HepG2 (cell line): ENCODE measurements around the gene IFIT5. TPM values are rescaled to one million over a fixed set of nuclear protein-coding genes. Genes with fewer than 3 reads are reported as not detected.

Experiments
- ATAC-seq: fragments of 200-7000 bp; cut with Tn5 transposase; 3 replicates; pipeline ENCODE4 v1.9.1; 2020; ENCODE audit warnings: mild to moderate bottlenecking, moderate library complexity
- BruUV-seq: library from RNA; stranded (reverse); fragments of 400-500 nt; replicated peaks from 2 replicates; lab custom pipeline; 2021; lab: Mats Ljungman, UMichigan
- CTCF ChIA-PET: fragments of 300-600 bp; formaldehyde crosslinking; extraction: SDS; loops from one replicate; lab custom pipeline; 2021; ENCODE audit warnings: low total read pairs, inconsistent platforms, low intra/inter-chr PET ratio; lab: Yijun Ruan, JAX
- POLR2A ChIA-PET: fragments of 350-600 bp; sonication (Branson Sonifier 250); formaldehyde crosslinking; loops from one replicate; lab custom pipeline; 2020; ENCODE audit warnings: antibody characterized with exemption, inconsistent platforms; lab: Yijun Ruan, JAX
- DNase-seq: peaks from one replicate; pipeline ENCODE4 v3.0.0-alpha.2; 2015; ENCODE audit warnings: low spot score
- FAIRE-seq: peaks from 3 replicates; lab custom pipeline; 2011; peaks lifted over from hg19 to GRCh38; lab: Jason Lieb, UNC
- H2AFZ ChIP-seq: one replicate; pipeline ENCODE4 v1.6.1; 2011; ENCODE audit warnings: low read length, inconsistent platforms
- H3K27ac ChIP-seq: fragments of 300-600 bp; 3 replicates; pipeline ENCODE4 v1.8.0; 2011; ENCODE audit warnings: mixed run types, mild to moderate bottlenecking, mixed read lengths, low read length, inconsistent platforms; ENCODE audit not compliant: insufficient read depth; ENCODE audit errors: extremely low read length
- H3K27me3 ChIP-seq, 2 experiments: fragments of 200-600 bp in 1 of 2; 2 replicates in 1 of 2; 3 replicates in 1 of 2; pipeline versions ENCODE4 v1.6.0 to v1.8.0; 2011; ENCODE audit warnings: low read length in 2 of 2, mild to moderate bottlenecking in 2 of 2, moderate library complexity in 2 of 2, inconsistent platforms in 1 of 2; ENCODE audit not compliant: insufficient read depth in 2 of 2, control insufficient read depth in 1 of 2
- H3K36me3 ChIP-seq, 2 experiments: fragments of 200-600 bp in 1 of 2; replicated peaks in 1 of 2; 2 replicates in 1 of 2; 3 replicates in 1 of 2; pipeline versions ENCODE4 v1.5.1 to v1.8.0; 2011; ENCODE audit warnings: low read length in 2 of 2, inconsistent platforms in 1 of 2; ENCODE audit not compliant: insufficient read depth in 2 of 2, control insufficient read depth in 1 of 2
- H3K4me1 ChIP-seq: 2 replicates; pipeline ENCODE4 v1.5.1; 2012; ENCODE audit warnings: low read length, inconsistent platforms; ENCODE audit not compliant: insufficient read depth
- H3K4me2 ChIP-seq: 2 replicates; pipeline ENCODE4 v1.6.0; 2011; ENCODE audit warnings: low read depth, low read length, inconsistent platforms
- H3K4me3 ChIP-seq, 3 experiments: fragments of 200-600 bp in 1 of 3; sonication (generic), shearing (Covaris generic) in 1 of 3; replicated peaks in 1 of 3; 2 replicates each; pipeline ENCODE4 v1.5.1; 2011 to 2016; ENCODE audit warnings: low read length in 3 of 3, inconsistent platforms in 2 of 3, low read depth in 2 of 3, mild to moderate bottlenecking in 2 of 3, control low read depth in 1 of 3, mixed read lengths in 1 of 3; ENCODE audit not compliant: insufficient read depth in 1 of 3
- H3K79me2 ChIP-seq: one replicate; pipeline ENCODE4 v1.6.1; 2011; ENCODE audit warnings: low read length, inconsistent platforms; ENCODE audit not compliant: insufficient read depth
- H3K9ac ChIP-seq: 2 replicates; pipeline ENCODE4 v1.6.0; 2011; ENCODE audit warnings: mild to moderate bottlenecking, low read depth, low read length, inconsistent platforms; ENCODE audit not compliant: insufficient read depth
- H3K9me3 ChIP-seq: 2 replicates; pipeline ENCODE4 v1.5.1; 2012; ENCODE audit warnings: mild to moderate bottlenecking, low read length
- H4K20me1 ChIP-seq: 2 replicates; pipeline ENCODE4 v1.6.0; 2011; ENCODE audit warnings: inconsistent platforms, mild to moderate bottlenecking, low read length, moderate library complexity; ENCODE audit not compliant: insufficient read depth
- BORCS8-MEF2B ChIP-seq: sonication (generic); formaldehyde crosslinking; IDR thresholded peaks from 2 replicates; pipeline ENCODE4 v1.8.0; 2022; ENCODE audit warnings: mild to moderate bottlenecking, missing genetic modification reagents
- CBX2 ChIP-seq, 2 experiments: fragments of 200-600 bp in 1 of 2; sonication (generic); formaldehyde crosslinking in 1 of 2; IDR thresholded peaks; 2 replicates each; pipeline versions ENCODE4 v1.7.0 to v1.8.1; 2018 to 2022; ENCODE audit warnings: low read depth in 2 of 2, low read length in 1 of 2, mild to moderate bottlenecking in 1 of 2, missing genetic modification reagents in 1 of 2
- CEBPG ChIP-seq: IDR thresholded peaks from 2 replicates; pipeline ENCODE4 v1.6.1; 2016
- DNMT1 ChIP-seq: sonication (generic); formaldehyde crosslinking; IDR thresholded peaks from 2 replicates; pipeline ENCODE4 v1.5.1; 2020; ENCODE audit warnings: mild to moderate bottlenecking, missing genetic modification reagents
- ETV5 ChIP-seq: IDR thresholded peaks from 2 replicates; pipeline ENCODE4 v1.6.1; 2018; ENCODE audit warnings: missing biosample characterization, missing genetic modification reagents, inconsistent platforms, borderline replicate concordance
- HNF4A ChIP-seq: sonication (generic); formaldehyde crosslinking; IDR thresholded peaks from 2 replicates; pipeline ENCODE4 v1.4.0; 2020; ENCODE audit warnings: missing genetic modification reagents
- KDM3A ChIP-seq: IDR thresholded peaks from 2 replicates; pipeline ENCODE4 v1.6.1; 2018; ENCODE audit warnings: low read depth, missing compliant biosample characterization
- NR2F6 ChIP-seq, 2 experiments: IDR thresholded peaks; 2 replicates each; pipeline ENCODE4 v1.6.1; 2016; ENCODE audit warnings: antibody characterized with exemption in 1 of 2, mild to moderate bottlenecking in 1 of 2
- RAD51 ChIP-seq: fragments of 450-650 bp; IDR thresholded peaks from 2 replicates; pipeline ENCODE4 v1.6.1; 2016; ENCODE audit warnings: borderline replicate concordance
- ZFP41 ChIP-seq: sonication (generic); formaldehyde crosslinking; IDR thresholded peaks from 2 replicates; pipeline ENCODE4 v1.4.0; 2020; ENCODE audit warnings: mild to moderate bottlenecking, missing genetic modification reagents, borderline replicate concordance
- ZNF205 ChIP-seq: IDR thresholded peaks from 2 replicates; pipeline ENCODE4 v1.6.1; 2018; ENCODE audit warnings: missing biosample characterization, missing genetic modification reagents
- ZNF510 ChIP-seq: sonication (generic); formaldehyde crosslinking; IDR thresholded peaks from 2 replicates; pipeline ENCODE4 v1.4.0; 2020; ENCODE audit warnings: low read depth, mild to moderate bottlenecking, missing genetic modification reagents
- ZNF619 ChIP-seq: sonication (generic); formaldehyde crosslinking; IDR thresholded peaks from 2 replicates; pipeline ENCODE4 v1.4.0; 2020; ENCODE audit warnings: mild to moderate bottlenecking, missing genetic modification reagents
- ZNF775 ChIP-seq: sonication (generic); formaldehyde crosslinking; IDR thresholded peaks from 2 replicates; pipeline ENCODE4 v1.4.0; 2020; ENCODE audit warnings: missing genetic modification reagents, mild to moderate bottlenecking, moderate library complexity, borderline replicate concordance
- WGBS: methylation state at CpG from one replicate; pipeline ENCODE4 v1.1.6; 2017; ENCODE audit warnings: low lambda C conversion rate; 5-methylcytosine and 5-hydroxymethylcytosine counted together
- in situ Hi-C: cut with HindIII; loops from 2 replicates; pipeline ENCODE4 v1.10.0; 2017; ENCODE audit warnings: low pct_unique_long_range_greater_than_20kb; ENCODE audit not compliant: extremely low pct_ligation_motif_present
- intact Hi-C: fragments of 100-400 bp; cut with micrococcal nuclease; formaldehyde crosslinking; loops from one replicate; pipeline ENCODE4 v1.10.0; 2022; ENCODE audit not compliant: unreplicated experiment
- polyA plus RNA-seq, 8 experiments: library from polyadenylated mRNA; depleted of rRNA in 3 of 8; stranded (reverse) in 7 of 8; unstranded in 1 of 8; fragments of >200 nt; fragmentation: Illumina TruSeq in 4 of 8; extraction: Trizol in 4 of 8; gene quantifications; 2 replicates each; pipeline versions ENCODE4 v1.2.1 to v1.2.3, GENCODE V29; 2011 to 2016; ENCODE audit warnings: low read depth in 4 of 8, missing spikeins in 1 of 8, mixed read lengths in 1 of 8; ENCODE audit not compliant: insufficient read depth in 1 of 8
- total RNA-seq, 5 experiments: library from RNA; depleted of rRNA; stranded (reverse); fragments of >200 nt; fragmentation: Illumina TruSeq; extraction: Trizol; gene quantifications; 2 replicates each; pipeline ENCODE4 v1.2.3, GENCODE V29; 2016; ENCODE audit warnings: low read depth in 1 of 5
- TF ChIP-seq, protein P1 (sequence below): sonication (generic); formaldehyde crosslinking; conservative IDR thresholded peaks from 2 replicates; pipeline ENCODE4 v1.4.0; 2020; ENCODE audit warnings: missing genetic modification reagents
- TF ChIP-seq, protein P2 (sequence below): sonication (generic); formaldehyde crosslinking; IDR thresholded peaks from 2 replicates; pipeline ENCODE4 v1.8.1; 2023; ENCODE audit warnings: mild to moderate bottlenecking, missing genetic modification reagents
- TF ChIP-seq, protein P3 (sequence below): sonication (generic); formaldehyde crosslinking; IDR thresholded peaks from 2 replicates; pipeline ENCODE4 v1.8.0; 2022; ENCODE audit warnings: missing genetic modification reagents, mild to moderate bottlenecking, borderline replicate concordance
- TF ChIP-seq, protein P4 (sequence below): sonication (generic); formaldehyde crosslinking; IDR thresholded peaks from 2 replicates; pipeline ENCODE4 v1.8.0; 2022; ENCODE audit warnings: mild to moderate bottlenecking, missing genetic modification reagents; ENCODE audit not compliant: insufficient replicate concordance

The IFIT5 gene
- total and polyA plus RNA-seq, 2 of the 13 experiments (the other 11 are each of a cell fraction or from before 2014, with no cell fraction given) = 2.2 to 8.3 TPM

DNA sequence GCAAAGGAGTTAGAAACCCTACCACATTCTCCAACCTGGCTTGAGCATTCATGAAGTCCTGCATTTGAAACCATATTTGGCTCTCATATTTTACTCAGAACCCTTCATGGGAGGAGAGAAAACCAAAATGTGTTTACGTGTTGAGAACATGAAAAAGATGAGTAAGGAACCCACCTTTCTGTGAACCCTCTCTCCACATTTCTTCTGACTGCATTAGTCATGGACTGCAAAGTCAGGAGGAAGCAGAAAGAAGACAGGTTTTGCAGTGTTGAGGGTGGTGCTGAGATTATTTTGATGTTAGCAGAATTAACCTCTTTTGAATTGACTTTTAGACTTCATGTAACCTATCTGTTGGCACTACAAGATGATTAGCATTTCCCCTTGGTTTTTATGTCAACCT is 31.6 kb upstream of the IFIT5 start (continued):
- TF ChIP-seq RAD51 = no peak
- TF ChIP-seq ETV5 = no peak
- TF ChIP-seq BORCS8-MEF2B (CRISPR knock-in tag) = no peak
- TF ChIP-seq, protein P1, sequence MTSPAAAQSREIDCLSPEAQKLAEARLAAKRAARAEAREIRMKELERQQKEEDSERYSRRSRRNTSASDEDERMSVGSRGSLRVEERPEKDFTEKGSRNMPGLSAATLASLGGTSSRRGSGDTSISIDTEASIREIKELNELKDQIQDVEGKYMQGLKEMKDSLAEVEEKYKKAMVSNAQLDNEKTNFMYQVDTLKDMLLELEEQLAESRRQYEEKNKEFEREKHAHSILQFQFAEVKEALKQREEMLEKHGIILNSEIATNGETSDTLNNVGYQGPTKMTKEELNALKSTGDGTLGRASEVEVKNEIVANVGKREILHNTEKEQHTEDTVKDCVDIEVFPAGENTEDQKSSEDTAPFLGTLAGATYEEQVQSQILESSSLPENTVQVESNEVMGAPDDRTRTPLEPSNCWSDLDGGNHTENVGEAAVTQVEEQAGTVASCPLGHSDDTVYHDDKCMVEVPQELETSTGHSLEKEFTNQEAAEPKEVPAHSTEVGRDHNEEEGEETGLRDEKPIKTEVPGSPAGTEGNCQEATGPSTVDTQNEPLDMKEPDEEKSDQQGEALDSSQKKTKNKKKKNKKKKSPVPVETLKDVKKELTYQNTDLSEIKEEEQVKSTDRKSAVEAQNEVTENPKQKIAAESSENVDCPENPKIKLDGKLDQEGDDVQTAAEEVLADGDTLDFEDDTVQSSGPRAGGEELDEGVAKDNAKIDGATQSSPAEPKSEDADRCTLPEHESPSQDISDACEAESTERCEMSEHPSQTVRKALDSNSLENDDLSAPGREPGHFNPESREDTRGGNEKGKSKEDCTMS = no peak

DNA sequence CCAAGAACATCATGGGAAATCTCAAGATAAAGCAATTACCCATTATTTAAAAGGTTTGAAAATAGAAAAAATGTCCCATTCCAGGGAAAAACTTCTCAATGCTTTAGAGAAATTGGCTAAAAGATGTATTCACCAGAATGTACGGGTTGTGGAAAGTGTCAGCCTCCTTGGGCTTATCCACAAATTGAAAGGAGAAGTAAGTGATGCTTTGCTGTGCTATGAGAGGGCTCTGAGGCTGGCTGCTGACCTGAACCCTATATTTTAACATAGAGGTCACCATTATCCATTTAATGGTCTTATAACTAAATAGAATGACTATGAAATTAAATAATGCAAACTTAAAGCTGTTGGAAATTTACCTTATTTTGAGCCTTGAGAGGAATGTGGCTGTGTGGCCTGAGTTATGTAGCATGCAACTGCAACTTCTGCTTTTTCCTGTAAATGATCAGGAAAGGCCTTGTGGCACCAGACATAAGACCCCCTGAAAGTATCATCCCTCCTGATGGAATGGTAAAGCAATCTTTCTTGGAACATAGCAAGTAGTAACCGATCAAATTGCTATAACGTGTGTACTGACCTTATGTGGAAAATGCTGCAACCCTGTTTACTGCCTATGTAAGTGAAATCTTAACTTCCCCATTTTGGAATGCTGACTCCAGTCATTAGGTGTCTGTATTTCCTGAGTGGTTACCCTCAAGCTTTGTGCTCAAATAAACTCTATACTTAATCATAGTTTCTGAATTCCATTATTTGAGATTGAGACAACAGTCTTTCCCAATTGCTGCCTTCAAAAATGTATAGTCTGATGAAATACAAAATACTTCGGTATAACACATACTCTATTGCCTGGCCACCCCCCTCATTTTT is 29.7 kb upstream of the IFIT5 start:
- H3K4me1 ChIP-seq = no peaks in the 10 kb centered on the region
- H3K9me3 ChIP-seq = no peaks in the 10 kb centered on the region
- ChIA-PET CTCF (no interaction called here), POLR2A (no interaction called here)
- no TSS peak for BruUV-seq
- ATAC-seq (no peak), FAIRE-seq (no peak), DNase-seq (no peak)
- 46% methylated on average over 3 of the region's 4 CpGs for WGBS
- H4K20me1 ChIP-seq = no peaks in the 10 kb centered on the region
- H3K4me3 ChIP-seq = no peak overlapping the region
- in situ Hi-C loops (no loop called here), intact Hi-C loops (no loop called here)
- no peaks in the 10 kb centered on the region for H3K36me3 ChIP-seq
- no peaks in the 10 kb centered on the region for H3K79me2 ChIP-seq
- H3K27ac ChIP-seq = no peak overlapping the region
- H3K9ac ChIP-seq = no peak overlapping the region
- H3K27me3 ChIP-seq = no peaks in the 10 kb centered on the region
- no peak overlapping the region for H2AFZ ChIP-seq
- H3K4me2 ChIP-seq = no peak overlapping the region
- TF ChIP-seq ZNF510 (CRISPR knock-in tag) (no peak), HNF4A (CRISPR knock-in tag) (no peak), NR2F6 (IDR thresholded peaks at IDR 0.05) (no peak), NR2F6 (CRISPR knock-in tag; IDR thresholded peaks at IDR 0.05) (no peak), ZNF619 (CRISPR knock-in tag) (no peak), ZNF205 (CRISPR knock-in tag) (no peak), CEBPG (no peak), ZNF775 (CRISPR knock-in tag) (no peak), KDM3A (CRISPR knock-in tag) (no peak), ZFP41 (CRISPR knock-in tag) (no peak), CBX2 (IDR thresholded peaks at IDR 0.05; ENCODE audit: low read depth, low read length) (no peak), CBX2 (CRISPR knock-in tag; IDR thresholded peaks at IDR 0.05; ENCODE audit: low read depth) (no peak), DNMT1 (CRISPR knock-in tag) (no peak)
- TF ChIP-seq, protein P2, sequence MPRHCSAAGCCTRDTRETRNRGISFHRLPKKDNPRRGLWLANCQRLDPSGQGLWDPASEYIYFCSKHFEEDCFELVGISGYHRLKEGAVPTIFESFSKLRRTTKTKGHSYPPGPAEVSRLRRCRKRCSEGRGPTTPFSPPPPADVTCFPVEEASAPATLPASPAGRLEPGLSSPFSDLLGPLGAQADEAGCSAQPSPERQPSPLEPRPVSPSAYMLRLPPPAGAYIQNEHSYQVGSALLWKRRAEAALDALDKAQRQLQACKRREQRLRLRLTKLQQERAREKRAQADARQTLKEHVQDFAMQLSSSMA = no peak
- TF ChIP-seq, protein P3, sequence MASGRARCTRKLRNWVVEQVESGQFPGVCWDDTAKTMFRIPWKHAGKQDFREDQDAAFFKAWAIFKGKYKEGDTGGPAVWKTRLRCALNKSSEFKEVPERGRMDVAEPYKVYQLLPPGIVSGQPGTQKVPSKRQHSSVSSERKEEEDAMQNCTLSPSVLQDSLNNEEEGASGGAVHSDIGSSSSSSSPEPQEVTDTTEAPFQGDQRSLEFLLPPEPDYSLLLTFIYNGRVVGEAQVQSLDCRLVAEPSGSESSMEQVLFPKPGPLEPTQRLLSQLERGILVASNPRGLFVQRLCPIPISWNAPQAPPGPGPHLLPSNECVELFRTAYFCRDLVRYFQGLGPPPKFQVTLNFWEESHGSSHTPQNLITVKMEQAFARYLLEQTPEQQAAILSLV (CRISPR knock-in tag) = no peak
- TF ChIP-seq, protein P4, sequence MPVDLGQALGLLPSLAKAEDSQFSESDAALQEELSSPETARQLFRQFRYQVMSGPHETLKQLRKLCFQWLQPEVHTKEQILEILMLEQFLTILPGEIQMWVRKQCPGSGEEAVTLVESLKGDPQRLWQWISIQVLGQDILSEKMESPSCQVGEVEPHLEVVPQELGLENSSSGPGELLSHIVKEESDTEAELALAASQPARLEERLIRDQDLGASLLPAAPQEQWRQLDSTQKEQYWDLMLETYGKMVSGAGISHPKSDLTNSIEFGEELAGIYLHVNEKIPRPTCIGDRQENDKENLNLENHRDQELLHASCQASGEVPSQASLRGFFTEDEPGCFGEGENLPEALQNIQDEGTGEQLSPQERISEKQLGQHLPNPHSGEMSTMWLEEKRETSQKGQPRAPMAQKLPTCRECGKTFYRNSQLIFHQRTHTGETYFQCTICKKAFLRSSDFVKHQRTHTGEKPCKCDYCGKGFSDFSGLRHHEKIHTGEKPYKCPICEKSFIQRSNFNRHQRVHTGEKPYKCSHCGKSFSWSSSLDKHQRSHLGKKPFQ (CRISPR knock-in tag) = no peak
